Left ventricle myocardium inferior (tissue), 1 donor: ENCODE data around the gene ZNF488. TPM values are rescaled to one million over a fixed set of nuclear protein-coding genes. Genes with fewer than 3 reads are reported as not detected.

Experiments
- DNase-seq: peaks from one replicate; pipeline ENCODE4 v3.0.0-alpha.2; 2020
- H3K27ac ChIP-seq: fragments of 200-600 bp; replicated peaks from 2 replicates; pipeline ENCODE4 v1.8.0; 2021
- H3K27me3 ChIP-seq: fragments of 200-600 bp; 2 replicates; pipeline ENCODE4 v1.8.0; 2021; ENCODE audit warnings: low read depth
- H3K36me3 ChIP-seq: fragments of 200-600 bp; 2 replicates; pipeline ENCODE4 v1.8.0; 2021
- H3K4me1 ChIP-seq: fragments of 200-600 bp; 2 replicates; pipeline ENCODE4 v1.8.0; 2021
- H3K4me3 ChIP-seq: fragments of 200-600 bp; 2 replicates; pipeline ENCODE4 v1.8.0; 2021; ENCODE audit warnings: mild to moderate bottlenecking, moderate library complexity
- H3K9me3 ChIP-seq: fragments of 200-600 bp; replicated peaks from 2 replicates; pipeline ENCODE4 v1.8.0; 2021
- CTCF ChIP-seq: fragments of 200-600 bp; IDR thresholded peaks from 2 replicates; pipeline ENCODE4 v1.8.0; 2021; ENCODE audit warnings: antibody characterized with exemption, mild to moderate bottlenecking, borderline replicate concordance
- intact Hi-C: fragments of 100-400 bp; cut with micrococcal nuclease; formaldehyde crosslinking; loops from one replicate; pipeline ENCODE4 v1.11.0; 2022
- total RNA-seq: library from RNA; stranded (reverse); fragmentation: NEBNext Ultra II Directional; extraction: Animal tissue kit (Norgen Biotek cat#: 25700); gene quantifications from one replicate; pipeline ENCODE4 v1.2.1, GENCODE V29; 2021
- donor health status: DM: no; HTN: yes; CAD: no; lungs with severe emphysema.

The ZNF488 gene
- total RNA-seq, 1 donor from 2014 or later = 0.05 TPM

- H3K27ac ChIP-seq = no peak overlapping the region
- H3K27me3 ChIP-seq = peaks cover 10% of the 10 kb centered on the region
- no peaks in the 10 kb centered on the region for H3K36me3 ChIP-seq
- no peaks in the 10 kb centered on the region for H3K4me1 ChIP-seq
- intact Hi-C loops = no loop called here
- TF ChIP-seq CTCF = no peak
- no peak overlapping the region for H3K4me3 ChIP-seq
- H3K9me3 ChIP-seq = no peaks in the 10 kb centered on the region
- DNase-seq = no peak
Measured at GRCh38 chr10:47415520-47416304, 31.6 kb upstream of the ZNF488 start.

- Histone ChIP-seq H3K36me3 (no peaks in the 10 kb centered on the region), H3K4me1 (no peaks in the 10 kb centered on the region), H3K9me3 (no peaks in the 10 kb centered on the region), H3K4me3 (no peak overlapping the region), H3K27ac (no peak overlapping the region), H3K27me3 (peaks cover 10% of the 10 kb centered on the region)
- DNase-seq = no peak
- intact Hi-C loops = no loop called here
- no peak for TF ChIP-seq CTCF
Measured at GRCh38 chr10:47414752-47415519, 30.8 kb upstream of the ZNF488 start.

GRCh38 chr10:47414227-47414592 is 30.1 kb upstream of the ZNF488 start:
- Histone ChIP-seq H3K4me3 (no peak overlapping the region), H3K9me3 (no peaks in the 10 kb centered on the region), H3K36me3 (no peaks in the 10 kb centered on the region), H3K27ac (no peak overlapping the region), H3K27me3 (peaks cover 10% of the 10 kb centered on the region), H3K4me1 (no peaks in the 10 kb centered on the region)
- TF ChIP-seq CTCF = no peak
- intact Hi-C loops = no loop called here
- DNase-seq = no peak

GRCh38 chr10:47413531-47414226 is 29.6 kb upstream of the ZNF488 start:
- DNase-seq = no peak
- intact Hi-C loops = no loop called here
- Histone ChIP-seq H3K36me3 (no peaks in the 10 kb centered on the region), H3K9me3 (no peaks in the 10 kb centered on the region), H3K4me1 (no peaks in the 10 kb centered on the region), H3K27me3 (peaks cover 10% of the 10 kb centered on the region), H3K27ac (no peak overlapping the region), H3K4me3 (no peak overlapping the region)
- no peak for TF ChIP-seq CTCF

- DNase-seq = no peak
- no peaks in the 10 kb centered on the region for H3K36me3 ChIP-seq
- no peak for TF ChIP-seq CTCF
- H3K9me3 ChIP-seq = no peaks in the 10 kb centered on the region
- no peaks in the 10 kb centered on the region for H3K4me1 ChIP-seq
- peaks cover 10% of the 10 kb centered on the region for H3K27me3 ChIP-seq
- intact Hi-C loops = no loop called here
- no peak overlapping the region for H3K4me3 ChIP-seq
- H3K27ac ChIP-seq = no peak overlapping the region
Measured at GRCh38 chr10:47412869-47413268, 28.8 kb upstream of the ZNF488 start.
